Measurements from ENCODE around the gene GPRC5C.

- no peak for TF ChIP-seq POLR2A (IDR thresholded peaks at IDR 0.05; ENCODE audit: control extremely low read depth in 1 of 2, low read depth in 2 of 2, low read length in 2 of 2)
- TF ChIP-seq POLR2AphosphoS5 (IDR thresholded peaks at IDR 0.05; ENCODE audit: low read depth, low read length), result no peak
- TF ChIP-seq, protein P1, sequence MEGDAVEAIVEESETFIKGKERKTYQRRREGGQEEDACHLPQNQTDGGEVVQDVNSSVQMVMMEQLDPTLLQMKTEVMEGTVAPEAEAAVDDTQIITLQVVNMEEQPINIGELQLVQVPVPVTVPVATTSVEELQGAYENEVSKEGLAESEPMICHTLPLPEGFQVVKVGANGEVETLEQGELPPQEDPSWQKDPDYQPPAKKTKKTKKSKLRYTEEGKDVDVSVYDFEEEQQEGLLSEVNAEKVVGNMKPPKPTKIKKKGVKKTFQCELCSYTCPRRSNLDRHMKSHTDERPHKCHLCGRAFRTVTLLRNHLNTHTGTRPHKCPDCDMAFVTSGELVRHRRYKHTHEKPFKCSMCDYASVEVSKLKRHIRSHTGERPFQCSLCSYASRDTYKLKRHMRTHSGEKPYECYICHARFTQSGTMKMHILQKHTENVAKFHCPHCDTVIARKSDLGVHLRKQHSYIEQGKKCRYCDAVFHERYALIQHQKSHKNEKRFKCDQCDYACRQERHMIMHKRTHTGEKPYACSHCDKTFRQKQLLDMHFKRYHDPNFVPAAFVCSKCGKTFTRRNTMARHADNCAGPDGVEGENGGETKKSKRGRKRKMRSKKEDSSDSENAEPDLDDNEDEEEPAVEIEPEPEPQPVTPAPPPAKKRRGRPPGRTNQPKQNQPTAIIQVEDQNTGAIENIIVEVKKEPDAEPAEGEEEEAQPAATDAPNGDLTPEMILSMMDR (IDR thresholded peaks at IDR 0.05; ENCODE audit: control extremely low read depth in 1 of 3, insufficient read depth in 1 of 3, low read depth in 1 of 3, low read length in 3 of 3), result no peak
- no peak for TF ChIP-seq EGR1 (IDR thresholded peaks at IDR 0.05; ENCODE audit: borderline replicate concordance, low read depth, low read length)
- TF ChIP-seq JUND (IDR thresholded peaks at IDR 0.05; ENCODE audit: low read length), result no peak
- TF ChIP-seq, protein P2, sequence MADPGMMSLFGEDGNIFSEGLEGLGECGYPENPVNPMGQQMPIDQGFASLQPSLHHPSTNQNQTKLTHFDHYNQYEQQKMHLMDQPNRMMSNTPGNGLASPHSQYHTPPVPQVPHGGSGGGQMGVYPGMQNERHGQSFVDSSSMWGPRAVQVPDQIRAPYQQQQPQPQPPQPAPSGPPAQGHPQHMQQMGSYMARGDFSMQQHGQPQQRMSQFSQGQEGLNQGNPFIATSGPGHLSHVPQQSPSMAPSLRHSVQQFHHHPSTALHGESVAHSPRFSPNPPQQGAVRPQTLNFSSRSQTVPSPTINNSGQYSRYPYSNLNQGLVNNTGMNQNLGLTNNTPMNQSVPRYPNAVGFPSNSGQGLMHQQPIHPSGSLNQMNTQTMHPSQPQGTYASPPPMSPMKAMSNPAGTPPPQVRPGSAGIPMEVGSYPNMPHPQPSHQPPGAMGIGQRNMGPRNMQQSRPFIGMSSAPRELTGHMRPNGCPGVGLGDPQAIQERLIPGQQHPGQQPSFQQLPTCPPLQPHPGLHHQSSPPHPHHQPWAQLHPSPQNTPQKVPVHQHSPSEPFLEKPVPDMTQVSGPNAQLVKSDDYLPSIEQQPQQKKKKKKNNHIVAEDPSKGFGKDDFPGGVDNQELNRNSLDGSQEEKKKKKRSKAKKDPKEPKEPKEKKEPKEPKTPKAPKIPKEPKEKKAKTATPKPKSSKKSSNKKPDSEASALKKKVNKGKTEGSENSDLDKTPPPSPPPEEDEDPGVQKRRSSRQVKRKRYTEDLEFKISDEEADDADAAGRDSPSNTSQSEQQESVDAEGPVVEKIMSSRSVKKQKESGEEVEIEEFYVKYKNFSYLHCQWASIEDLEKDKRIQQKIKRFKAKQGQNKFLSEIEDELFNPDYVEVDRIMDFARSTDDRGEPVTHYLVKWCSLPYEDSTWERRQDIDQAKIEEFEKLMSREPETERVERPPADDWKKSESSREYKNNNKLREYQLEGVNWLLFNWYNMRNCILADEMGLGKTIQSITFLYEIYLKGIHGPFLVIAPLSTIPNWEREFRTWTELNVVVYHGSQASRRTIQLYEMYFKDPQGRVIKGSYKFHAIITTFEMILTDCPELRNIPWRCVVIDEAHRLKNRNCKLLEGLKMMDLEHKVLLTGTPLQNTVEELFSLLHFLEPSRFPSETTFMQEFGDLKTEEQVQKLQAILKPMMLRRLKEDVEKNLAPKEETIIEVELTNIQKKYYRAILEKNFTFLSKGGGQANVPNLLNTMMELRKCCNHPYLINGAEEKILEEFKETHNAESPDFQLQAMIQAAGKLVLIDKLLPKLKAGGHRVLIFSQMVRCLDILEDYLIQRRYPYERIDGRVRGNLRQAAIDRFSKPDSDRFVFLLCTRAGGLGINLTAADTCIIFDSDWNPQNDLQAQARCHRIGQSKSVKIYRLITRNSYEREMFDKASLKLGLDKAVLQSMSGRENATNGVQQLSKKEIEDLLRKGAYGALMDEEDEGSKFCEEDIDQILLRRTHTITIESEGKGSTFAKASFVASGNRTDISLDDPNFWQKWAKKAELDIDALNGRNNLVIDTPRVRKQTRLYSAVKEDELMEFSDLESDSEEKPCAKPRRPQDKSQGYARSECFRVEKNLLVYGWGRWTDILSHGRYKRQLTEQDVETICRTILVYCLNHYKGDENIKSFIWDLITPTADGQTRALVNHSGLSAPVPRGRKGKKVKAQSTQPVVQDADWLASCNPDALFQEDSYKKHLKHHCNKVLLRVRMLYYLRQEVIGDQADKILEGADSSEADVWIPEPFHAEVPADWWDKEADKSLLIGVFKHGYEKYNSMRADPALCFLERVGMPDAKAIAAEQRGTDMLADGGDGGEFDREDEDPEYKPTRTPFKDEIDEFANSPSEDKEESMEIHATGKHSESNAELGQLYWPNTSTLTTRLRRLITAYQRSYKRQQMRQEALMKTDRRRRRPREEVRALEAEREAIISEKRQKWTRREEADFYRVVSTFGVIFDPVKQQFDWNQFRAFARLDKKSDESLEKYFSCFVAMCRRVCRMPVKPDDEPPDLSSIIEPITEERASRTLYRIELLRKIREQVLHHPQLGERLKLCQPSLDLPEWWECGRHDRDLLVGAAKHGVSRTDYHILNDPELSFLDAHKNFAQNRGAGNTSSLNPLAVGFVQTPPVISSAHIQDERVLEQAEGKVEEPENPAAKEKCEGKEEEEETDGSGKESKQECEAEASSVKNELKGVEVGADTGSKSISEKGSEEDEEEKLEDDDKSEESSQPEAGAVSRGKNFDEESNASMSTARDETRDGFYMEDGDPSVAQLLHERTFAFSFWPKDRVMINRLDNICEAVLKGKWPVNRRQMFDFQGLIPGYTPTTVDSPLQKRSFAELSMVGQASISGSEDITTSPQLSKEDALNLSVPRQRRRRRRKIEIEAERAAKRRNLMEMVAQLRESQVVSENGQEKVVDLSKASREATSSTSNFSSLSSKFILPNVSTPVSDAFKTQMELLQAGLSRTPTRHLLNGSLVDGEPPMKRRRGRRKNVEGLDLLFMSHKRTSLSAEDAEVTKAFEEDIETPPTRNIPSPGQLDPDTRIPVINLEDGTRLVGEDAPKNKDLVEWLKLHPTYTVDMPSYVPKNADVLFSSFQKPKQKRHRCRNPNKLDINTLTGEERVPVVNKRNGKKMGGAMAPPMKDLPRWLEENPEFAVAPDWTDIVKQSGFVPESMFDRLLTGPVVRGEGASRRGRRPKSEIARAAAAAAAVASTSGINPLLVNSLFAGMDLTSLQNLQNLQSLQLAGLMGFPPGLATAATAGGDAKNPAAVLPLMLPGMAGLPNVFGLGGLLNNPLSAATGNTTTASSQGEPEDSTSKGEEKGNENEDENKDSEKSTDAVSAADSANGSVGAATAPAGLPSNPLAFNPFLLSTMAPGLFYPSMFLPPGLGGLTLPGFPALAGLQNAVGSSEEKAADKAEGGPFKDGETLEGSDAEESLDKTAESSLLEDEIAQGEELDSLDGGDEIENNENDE (IDR thresholded peaks at IDR 0.05; ENCODE audit: insufficient replicate concordance, low read length), result no peak
- TF ChIP-seq CTBP2 (IDR thresholded peaks at IDR 0.05; ENCODE audit: borderline replicate concordance, insufficient read depth, insufficient read length, low read length), result no peak
- TF ChIP-seq YY1 (IDR thresholded peaks at IDR 0.05; ENCODE audit: low read depth, low read length), result no peak
- no peak for TF ChIP-seq CEBPB (IDR thresholded peaks at IDR 0.05; ENCODE audit: low read depth, low read length)
Measured at GRCh38 chr17:74415608-74416396, 16.1 kb upstream of the GPRC5C start.
